SH-SY5Y (cell line): ENCODE results near the gene TIMM10B.

Experiments
- GATA2 ChIP-seq: IDR thresholded peaks from 2 replicates; pipeline ENCODE4 v1.6.1; 2011; ENCODE audit warnings: mild to moderate bottlenecking, low read depth, low read length
- GATA3 ChIP-seq: IDR thresholded peaks from 2 replicates; pipeline ENCODE4 v1.6.1; 2011; ENCODE audit warnings: low read depth, mild to moderate bottlenecking, low read length, moderate library complexity

- TF ChIP-seq GATA2 (no peak), GATA3 (no peak)
These were observed 48.0 kb downstream of the TIMM10B start for GRCh38 chr11:6529266-6529665.
